ENCODE measurements around the gene GHRHR.

Gene GHRHR

DNA sequence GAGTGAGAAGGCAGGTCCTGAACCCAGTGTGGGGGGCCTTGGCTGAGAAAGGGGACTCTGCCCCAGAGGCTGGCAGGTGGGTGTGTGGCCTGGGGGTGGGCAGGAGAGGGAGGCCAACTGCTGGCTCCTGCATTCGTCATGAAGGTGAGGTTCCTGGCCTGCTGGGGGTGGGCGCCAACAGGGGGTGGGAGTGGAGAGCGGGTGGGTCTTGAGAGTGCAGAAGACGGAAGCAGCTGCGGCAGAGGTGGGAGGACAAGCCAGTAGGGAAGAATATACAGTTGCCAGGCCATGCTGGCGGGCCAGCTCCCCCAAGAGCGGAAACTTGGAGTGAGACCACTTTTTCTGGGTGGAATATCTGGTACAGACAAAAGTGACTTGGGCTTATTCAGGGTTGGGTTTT lies 23.4 kb downstream of the GHRHR start:
- no peak for DNase-seq

DNA sequence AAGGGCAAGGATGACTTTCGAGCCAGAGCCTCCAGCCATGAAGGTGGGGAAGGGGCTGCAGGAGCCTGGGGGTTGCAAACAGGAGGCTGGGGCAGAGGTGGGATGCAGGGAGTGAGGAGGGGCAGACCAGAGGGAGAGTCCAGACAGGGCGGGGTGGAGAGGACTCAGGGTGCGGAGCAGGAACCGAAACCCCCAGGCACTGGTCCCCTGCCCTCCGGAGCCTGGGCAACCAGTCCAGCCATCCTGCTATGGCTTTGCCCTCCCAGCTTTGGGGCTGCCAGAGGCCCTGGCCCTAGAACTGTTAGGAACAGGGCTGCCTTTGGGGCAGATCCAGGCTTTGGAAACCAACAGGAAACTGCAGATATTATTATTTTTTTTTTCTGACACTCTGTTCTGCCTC lies 24.2 kb downstream of the GHRHR start:
- DNase-seq = no peak

DNA sequence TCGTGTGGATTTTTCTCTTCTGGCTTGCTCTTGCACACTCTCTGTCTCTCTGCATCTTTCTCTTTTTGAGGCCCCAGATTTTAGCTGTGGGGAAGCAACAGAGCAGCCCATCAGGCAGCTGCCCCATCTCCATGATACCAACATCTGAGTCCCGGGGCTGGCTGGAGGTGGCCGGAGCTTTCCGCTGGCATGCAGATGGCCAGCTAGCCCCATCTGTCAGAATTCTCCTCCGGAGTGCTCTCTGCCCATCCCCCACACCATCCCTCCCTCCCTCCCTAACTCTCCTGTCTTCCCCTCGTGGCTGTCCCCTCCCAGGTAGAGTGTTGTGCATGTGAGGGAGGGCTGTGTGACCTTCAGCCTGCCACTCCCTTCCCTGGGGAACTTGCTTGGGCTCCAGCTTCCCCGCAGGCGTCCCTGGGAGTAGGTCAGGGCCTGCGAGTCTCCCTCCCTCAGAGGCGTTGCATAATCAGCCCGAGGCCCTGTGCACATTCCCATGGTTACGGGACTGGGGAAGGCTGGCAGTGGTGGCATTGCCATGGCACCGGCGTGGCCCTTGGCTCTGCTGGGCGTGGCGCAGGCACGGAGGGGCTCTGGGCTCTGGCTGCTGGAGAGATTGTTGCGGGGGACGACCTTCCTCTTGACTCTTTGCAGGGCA lies 24.7 kb downstream of the GHRHR start:
- no peak for DNase-seq

DNA sequence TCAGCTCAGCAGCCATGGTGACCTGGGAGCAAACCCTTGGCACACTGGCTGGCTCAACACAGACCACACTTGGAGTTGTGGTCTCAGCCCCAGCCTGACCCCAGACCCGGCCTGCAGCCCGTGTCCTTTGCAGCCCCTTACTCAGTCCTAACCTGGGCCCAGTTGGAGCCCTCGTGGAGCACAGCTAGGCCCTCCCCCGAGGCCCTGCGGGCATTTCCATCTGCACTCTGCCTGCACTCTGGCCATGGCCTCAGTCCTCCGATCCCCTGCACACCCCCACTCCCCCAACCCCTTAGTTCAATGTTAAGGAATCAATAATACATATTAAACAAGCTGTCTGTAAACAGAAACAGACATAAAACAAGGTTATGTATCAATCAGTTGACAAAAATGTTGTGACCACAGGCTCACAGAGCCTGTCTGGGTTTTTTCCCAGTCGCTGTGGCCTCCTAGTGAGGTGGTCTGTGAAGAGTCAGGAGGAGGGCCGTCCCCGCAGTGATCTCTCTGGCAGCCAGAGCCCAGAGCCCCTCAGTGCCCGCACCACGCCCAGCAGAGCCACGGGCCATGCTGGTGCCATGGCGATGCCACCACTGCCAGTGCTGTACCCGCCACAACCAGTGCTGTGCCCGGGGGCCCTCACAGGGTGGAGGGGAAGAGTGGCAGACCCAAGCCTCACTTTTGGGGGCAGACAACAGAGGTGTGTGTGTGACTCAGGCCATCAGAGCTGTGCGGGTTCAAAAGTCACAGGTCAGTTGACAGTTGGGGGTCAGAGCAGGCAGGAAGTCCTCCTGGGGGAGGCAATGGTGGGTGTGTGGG lies 25.5 kb downstream of the GHRHR start:
- no peak for DNase-seq

DNA sequence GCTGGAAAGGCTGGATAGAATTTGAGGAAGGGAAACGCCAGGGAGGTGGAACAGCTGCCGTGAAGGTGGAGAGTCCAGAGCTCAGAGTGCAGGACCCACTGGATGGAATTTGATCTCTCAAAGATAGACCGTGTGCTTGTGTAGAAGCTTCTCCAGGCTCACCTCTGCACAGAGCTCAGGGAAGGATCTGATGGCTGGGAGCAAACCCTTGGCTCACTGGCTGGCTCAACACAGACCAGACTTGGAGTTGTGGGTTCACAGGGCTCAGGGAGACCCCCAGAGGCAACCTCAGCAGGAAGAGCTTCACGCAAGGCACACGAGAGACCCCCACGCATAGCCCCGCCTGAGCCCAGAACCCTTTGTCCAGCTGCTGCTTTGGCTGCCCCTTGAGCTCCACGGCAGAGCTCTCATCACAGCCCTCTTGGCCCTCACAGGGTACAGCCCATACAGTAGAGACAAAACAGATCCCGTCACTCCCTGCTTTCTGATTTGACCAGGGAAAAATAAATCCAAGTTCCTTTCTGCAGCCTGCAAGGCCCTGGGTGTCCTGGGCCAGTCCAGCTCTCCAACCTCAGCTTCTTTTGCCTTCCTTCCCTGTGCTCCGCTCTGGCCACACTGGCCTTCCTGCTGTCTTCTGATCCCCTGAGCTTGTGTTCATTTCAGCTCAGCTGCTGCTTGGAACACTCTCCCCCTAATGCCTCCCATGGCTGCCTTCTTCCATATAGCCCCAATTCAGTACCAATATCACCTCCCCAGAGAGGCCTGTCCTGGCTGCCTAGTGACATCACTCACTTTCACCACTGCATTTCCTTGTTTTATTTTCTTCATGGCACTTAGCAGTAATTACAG lies 26.3 kb downstream of the GHRHR start:
- DNase-seq = no peak

DNA sequence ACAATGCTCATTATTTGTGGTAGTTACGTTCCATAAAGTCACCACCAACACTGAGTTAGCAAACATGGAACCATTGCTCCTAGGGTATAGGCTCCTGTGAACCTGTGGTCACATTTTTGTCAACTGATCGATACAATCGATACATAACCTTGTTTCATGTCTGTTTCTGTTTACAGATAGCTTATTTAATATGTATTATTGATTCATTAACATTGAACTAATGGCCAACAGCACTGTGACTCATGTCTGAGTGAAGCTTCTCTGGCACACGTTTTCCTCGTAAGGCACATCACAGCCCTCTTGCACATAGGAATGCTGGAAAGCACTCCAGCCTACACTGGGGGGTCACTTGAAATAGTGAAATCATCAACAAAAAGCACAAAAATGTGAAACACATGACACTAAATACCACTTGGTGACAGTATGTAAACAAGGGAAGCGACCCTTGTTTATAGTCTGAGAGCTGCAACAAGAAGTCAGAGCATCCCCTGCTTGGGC lies 27.0 kb downstream of the GHRHR start:
- no peak for DNase-seq

GRCh38 chr7:30992414-30992813 lies 28.7 kb downstream of the GHRHR start:
- DNase-seq = no peak

DNA sequence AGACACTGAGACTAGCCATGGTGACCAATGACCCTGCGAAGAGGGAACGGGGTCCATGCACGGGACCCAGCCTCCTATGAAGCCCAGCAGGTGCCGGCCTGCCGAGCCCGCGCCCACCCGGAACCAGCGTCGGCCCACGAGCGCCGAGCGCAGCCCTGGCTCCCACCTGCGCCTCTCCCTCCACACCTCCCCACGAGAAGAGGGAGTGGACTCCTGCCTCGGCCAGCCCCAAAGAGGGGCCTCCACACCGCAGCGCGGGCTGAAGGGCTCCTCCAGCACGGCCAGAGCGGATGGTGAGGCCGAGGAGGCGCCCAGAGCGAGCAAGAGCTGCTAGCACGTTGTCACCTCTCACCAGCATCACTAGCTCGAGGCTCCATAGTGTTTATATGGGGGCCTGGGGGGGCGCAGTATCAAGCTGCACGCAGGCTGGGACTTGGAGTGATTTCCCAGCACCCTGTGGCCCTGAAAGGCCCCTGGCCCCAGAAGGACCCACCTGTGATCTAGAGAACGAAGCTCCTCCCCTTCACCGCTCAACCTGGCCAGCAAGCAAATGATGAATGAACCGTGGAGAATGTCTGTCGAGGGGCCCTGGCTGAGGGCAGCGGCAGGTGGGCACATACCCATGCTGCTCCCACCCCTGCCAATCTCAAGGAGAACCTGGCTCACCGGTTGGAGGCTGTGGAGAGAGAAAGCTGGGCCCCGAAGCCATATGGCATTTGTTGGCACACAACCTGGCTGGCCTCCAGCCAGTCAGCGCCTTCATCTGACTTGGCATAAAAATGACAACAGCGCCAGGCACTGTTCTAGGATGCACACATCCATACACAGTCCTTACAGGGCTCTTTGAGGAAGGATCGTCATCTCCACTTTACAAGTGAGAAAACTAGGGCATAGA lies 30.7 kb downstream of the GHRHR start:
- no peak for DNase-seq

DNA sequence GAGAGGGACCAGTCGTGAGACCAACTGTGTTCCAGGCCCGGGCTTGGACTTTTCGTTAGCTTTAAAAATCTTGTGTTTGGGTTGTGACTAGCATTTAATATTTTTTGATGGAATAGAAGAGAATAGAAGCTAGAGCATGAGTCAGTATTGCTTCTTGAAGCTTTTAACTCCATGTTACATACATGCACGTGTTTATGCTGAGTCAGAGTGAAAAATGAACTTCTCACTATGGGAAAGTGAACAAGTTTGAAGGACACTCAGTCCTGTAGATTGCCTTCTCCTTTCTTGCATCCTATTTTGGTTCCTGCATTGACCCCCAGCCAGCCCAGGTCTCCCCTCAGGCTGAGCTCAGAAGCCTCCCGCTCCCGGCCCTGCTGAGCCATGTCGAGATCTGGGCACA lies 31.8 kb downstream of the GHRHR start:
- no peak for DNase-seq

DNA sequence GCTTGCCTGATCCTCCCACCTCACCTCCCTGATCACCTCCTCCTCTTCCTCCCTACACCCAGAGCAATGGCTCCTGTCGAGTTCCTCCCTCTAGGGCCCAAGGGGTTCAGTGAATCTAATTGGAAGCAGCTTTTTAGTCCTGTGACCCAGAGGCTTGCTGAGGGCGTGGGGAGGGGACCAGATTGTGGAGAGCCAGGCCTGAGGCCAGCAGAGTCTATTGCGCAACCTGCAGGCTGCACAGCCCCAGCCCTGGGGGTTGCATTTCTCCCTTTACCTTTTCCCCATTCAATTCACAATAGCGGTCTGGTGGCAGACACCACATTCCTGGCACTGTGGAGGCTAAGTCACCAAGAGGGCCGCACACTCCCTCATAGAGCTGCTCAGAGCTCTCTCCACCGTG lies 32.5 kb downstream of the GHRHR start:
- no peak for DNase-seq

GRCh38 chr7:30996883-30997282 lies 33.1 kb downstream of the GHRHR start:
- no peak for DNase-seq

DNA sequence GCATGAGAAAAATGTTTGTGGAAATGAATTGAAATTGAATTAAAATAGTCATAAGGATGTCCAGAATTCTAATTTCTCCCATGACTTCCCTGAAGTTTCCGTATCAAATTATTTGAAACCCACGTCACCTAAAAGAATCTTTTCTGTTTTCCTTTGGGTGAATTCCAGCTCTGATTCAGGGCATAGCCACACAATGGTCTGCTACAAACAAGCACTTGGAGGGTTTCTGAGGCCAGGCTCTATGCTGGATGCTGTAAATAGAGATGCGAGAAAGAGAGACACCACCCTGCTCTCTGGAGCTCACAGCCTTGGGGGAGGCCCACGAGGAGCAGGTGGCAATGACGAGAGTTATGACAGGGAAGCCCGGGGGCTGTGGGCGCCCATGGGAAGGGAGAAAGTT lies 33.6 kb downstream of the GHRHR start:
- DNase-seq = no peak

GRCh38 chr7:30998180-30998579 lies 34.4 kb downstream of the GHRHR start:
- DNase-seq = no peak

DNA sequence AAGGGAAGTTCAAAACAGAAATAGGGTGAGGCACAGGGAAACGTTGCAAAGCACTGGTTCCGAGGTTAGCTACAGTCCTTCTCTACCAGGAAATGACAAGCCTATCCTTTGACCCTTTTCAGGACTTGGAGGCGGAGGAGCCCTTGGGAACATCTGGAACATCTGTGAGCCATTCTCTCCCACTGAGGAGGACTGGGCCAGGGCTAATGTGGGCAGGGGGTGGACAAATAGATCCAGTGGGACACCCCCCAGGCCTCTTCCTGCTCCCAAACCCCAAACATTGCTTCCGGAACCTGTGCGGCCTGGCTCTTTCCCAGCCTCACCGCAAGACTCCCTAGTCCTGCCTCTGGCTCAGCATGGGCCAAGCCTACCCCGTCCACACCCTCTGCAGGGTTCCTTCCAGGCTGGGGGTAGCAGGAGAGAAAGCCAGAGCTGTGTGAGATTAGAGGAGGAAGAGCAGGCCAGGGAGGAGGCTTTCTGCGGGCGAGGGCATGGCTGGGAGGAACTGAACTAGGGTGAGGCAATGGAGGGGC lies 36.5 kb downstream of the GHRHR start:
- no peak for DNase-seq

DNA sequence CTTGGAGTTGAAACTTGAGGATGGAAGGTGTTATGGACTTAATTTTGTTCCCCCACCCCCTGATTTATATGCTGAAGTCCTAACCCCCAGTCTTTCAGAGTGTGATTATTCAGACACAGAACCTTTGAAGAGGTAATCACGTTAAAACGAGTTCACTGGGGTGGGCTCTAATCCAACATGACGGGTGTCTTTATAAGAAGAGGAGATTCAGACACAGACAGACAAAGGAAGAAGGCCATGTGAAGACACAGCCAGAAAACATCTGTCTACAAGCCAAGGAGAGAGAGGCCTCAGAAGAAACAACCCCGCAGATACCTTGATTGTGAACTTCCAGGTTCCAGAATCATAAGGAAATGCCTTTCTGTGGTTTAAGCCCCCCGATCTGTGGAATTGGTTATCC lies 37.0 kb downstream of the GHRHR start:
- DNase-seq = no peak

- no peak for DNase-seq
Measured at GRCh38 chr7:31002256-31002655, 38.5 kb downstream of the GHRHR start.

- DNase-seq = no peak
Measured at GRCh38 chr7:31003097-31003496, 39.3 kb downstream of the GHRHR start.

GRCh38 chr7:31003721-31004120 lies 40.0 kb downstream of the GHRHR start:
- DNase-seq = no peak

DNA sequence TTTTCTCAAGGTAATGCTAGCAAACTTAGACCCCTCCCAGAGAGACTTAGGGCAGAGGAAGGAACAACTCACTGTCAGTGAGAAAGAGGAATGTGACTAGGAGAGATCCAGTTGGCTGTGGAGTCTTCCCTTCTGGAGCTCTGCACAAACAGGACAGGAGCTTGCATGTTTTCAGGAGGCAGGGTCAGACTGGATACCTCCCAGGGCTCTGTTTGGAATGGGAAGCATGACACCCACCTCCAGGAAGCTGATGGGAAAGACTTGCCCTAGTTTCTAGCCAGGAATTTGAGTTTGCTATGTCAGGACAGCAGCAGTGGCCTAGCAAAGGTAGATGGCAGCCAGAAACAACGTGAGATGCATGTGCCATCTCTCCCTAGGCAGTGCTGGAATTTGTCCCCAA lies 40.6 kb downstream of the GHRHR start:
- no peak for DNase-seq

- no peak for DNase-seq
Measured at GRCh38 chr7:31006857-31007256, 43.1 kb downstream of the GHRHR start.

DNA sequence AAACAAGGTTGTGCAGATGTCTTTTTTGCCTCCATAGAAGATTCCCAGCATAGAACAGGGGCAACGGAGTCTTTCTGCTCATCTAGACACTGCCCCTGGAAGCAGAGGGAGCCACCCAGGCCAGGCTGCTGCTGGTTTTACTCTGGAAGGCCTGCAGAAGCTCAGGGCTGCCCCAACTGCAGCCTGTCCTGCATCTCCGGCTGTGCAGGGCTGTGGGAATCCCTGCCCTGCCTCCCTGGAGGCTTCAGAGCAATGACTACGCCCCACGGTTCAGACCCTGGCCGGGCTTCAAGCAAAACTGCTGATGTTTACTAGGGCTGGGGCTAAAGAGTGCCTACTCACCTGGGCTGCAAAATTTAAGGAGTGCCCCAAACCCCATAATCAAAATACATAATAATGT lies 43.9 kb downstream of the GHRHR start:
- DNase-seq = no peak

DNA sequence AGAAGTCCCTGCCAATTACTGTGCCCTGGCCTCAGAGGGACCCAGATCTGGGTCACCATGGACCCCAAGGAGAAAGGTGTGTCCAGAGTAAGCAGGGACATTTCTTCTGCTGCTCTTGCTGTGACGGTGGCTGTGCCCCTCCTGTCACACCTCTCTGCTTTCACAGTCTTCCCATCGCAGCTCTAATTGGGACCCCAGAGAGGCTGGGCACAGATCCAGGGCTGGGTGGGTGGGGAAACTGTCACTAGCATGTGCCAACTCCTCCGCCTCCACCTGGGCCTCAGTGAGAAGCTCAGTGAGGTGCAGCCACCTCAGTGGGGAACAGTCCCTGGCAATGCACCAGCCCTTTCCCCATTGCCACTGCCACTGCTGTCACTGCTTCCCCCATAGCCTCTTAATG lies 51.1 kb downstream of the GHRHR start:
- no peak for DNase-seq

Measured in activated CD4-positive, alpha-beta T cell treated with anti-CD3 and anti-CD28 coated beads, Interleukin-10, Interleukin-2, amounts not matched to agents 100 ng/mL and 50 ng/mL, durations not matched to agents 16 hours and 8 hours (primary cell).